Heart left ventricle (tissue), 16 donors: ENCODE results near the gene NOX5. TPM values are rescaled to one million over a fixed set of nuclear protein-coding genes. Genes with fewer than 3 reads are reported as not detected.

ENCODE experiments used
- ATAC-seq, 4 donors: fragments of 200-7000 bp; cut with Tn5 transposase; one replicate each; pipeline ENCODE4 v1.9.1; 2020 to 2022; ENCODE audit warnings: moderate library complexity in 4 of 4, mild to moderate bottlenecking in 3 of 4, moderate number of reproducible peaks in 1 of 4
- DNase-seq, 5 donors: peaks; one replicate each; pipeline ENCODE4 v3.0.0-alpha.2; 2020
- H3K27ac ChIP-seq, 12 donors: fragments of 200-600 bp; sonication (generic) in 4 of 12; one replicate each; pipeline versions ENCODE4 v1.5.0 to v1.8.0; 2016 to 2022; ENCODE audit warnings: mild to moderate bottlenecking in 2 of 12
- H3K27me3 ChIP-seq, 9 donors: fragments of 200-600 bp; sonication (generic) in 2 of 9; one replicate each; pipeline versions ENCODE4 v1.5.1 to v1.8.0; 2016 to 2022; ENCODE audit warnings: mild to moderate bottlenecking in 3 of 9
- H3K36me3 ChIP-seq, 9 donors: fragments of 200-600 bp; sonication (generic) in 2 of 9; one replicate each; pipeline versions ENCODE4 v1.5.0 to v1.8.0; 2018 to 2022; ENCODE audit warnings: mild to moderate bottlenecking in 2 of 9
- H3K4me1 ChIP-seq, 12 donors: fragments of 200-600 bp; sonication (generic) in 4 of 12; one replicate each; pipeline versions ENCODE4 v1.5.0 to v1.8.0; 2016 to 2022; ENCODE audit warnings: mild to moderate bottlenecking in 3 of 12
- H3K4me3 ChIP-seq, 12 donors: fragments of 200-600 bp; sonication (generic) in 4 of 12; one replicate each; pipeline versions ENCODE4 v1.5.0 to v1.8.0; 2017 to 2022; ENCODE audit warnings: mild to moderate bottlenecking in 9 of 12, moderate library complexity in 4 of 12
- H3K9me3 ChIP-seq, 12 donors: fragments of 200-600 bp; sonication (generic) in 4 of 12; one replicate each; pipeline versions ENCODE4 v1.5.0 to v1.8.0; 2016 to 2022; ENCODE audit warnings: mild to moderate bottlenecking in 1 of 12
- POLR2A ChIP-seq, 2 donors: fragments of 450-650 bp; IDR thresholded peaks; one replicate each; pipeline ENCODE4 v1.6.1; 2017; ENCODE audit warnings: antibody characterized with exemption in 2 of 2, mild to moderate bottlenecking in 2 of 2, moderate library complexity in 2 of 2
- WGBS, 4 donors: extraction: QIAGEN DNeasy Blood & Tissue Kit in 2 of 4; methylation state at CpG; one replicate each; pipeline versions ENCODE4 v1.1.5 to v1.1.7; 2013 to 2018; 5-methylcytosine and 5-hydroxymethylcytosine counted together
- intact Hi-C, 10 donors: fragments of 100-400 bp; cut with DNase I; formaldehyde crosslinking; loops; one replicate each; pipeline versions ENCODE4 v1.11.1 to v1.14.2; 2022
- polyA plus RNA-seq, 2 donors: library from polyadenylated mRNA; stranded (reverse); fragments of 200-250 nt; gene quantifications; one replicate each; pipeline ENCODE4 v1.2.3, GENCODE V29; 2013
- total RNA-seq, 9 donors: library from RNA; depleted of rRNA in 2 of 9; stranded (reverse); fragments of >200 nt in 2 of 9; fragmentation: NEBNext Ultra II Directional in 3 of 9; extraction: Animal tissue kit (Norgen Biotek cat#: 25700) in 3 of 9; gene quantifications; one replicate each; pipeline versions ENCODE4 v1.1.0 to v1.2.4, GENCODE V29; 2016 to 2023
- TF ChIP-seq, protein P1 (sequence below), 12 donors: fragments of 200-600 bp; sonication (generic) in 4 of 12; IDR thresholded peaks; one replicate each; pipeline versions ENCODE4 v1.5.0 to v1.8.0; 2018 to 2022; ENCODE audit warnings: antibody characterized with exemption in 12 of 12, mild to moderate bottlenecking in 5 of 12
- donor health status: ischemic (EF 13 %, LVEDD 7.1; RV severe dilation, severe dysfunction).
- donor health status: healthy with polysubstance abuse.
- donor health status: DM: no; HTN: yes; CAD: no.
- donor health status: DM: no; HTN: no; CAD: no.
- donor health status: ischemic (EF 25% LVEDD 6.9; RV normal size, moderate dysfunction).
- donor health status: ischemic (EF 25% LVEDD 5.7; RV mildly dilated, moderate dysfunction).
- donor health status: healthy.
- donor health status: DM: yes; HTN: yes; CAD: no.
- donor health status: ischemic (EF 35%, LVEDD 5.7; RV mildly dilated, moderate dysfunction).
- donor health status: nonischemic (EF 11% LVEDD 7.7; RV severe dilation, severe dysfunction).
- donor health status: DM: yes; HTN: yes; CAD: no.
- donor health status: PGD.
- donor health status: ischemic (EF 29% LVEDD 5.4; RV normal size, mild dysfunction).
- donor health status: nonischemic (EF 23%, LVEDD 6.1; RV moderate dilation, normal function).

Gene NOX5
- total and polyA plus RNA-seq, 11 donors: 0.02 to 0.29 (median 0.04) TPM; not detected in 6

DNA sequence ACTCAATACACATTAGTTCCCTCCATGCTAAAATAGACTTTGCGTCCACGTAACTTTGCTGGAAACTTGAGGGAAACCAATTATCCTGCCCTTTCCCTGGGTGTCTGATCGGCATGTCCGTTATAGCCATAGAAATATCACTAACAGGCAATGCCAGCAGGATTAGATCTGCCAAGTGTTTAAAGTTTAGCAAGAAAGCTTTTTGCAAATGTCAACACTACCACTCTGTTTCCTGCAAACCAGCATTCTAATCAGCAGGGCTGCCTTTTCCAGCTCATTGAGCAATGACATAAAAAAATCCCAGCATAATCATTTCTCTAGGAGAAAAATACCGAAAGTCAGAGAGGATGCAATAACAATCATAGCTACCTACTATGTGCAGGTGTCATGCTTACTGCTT lies 60.9 kb downstream of the NOX5 start:
- TF ChIP-seq, protein P1, sequence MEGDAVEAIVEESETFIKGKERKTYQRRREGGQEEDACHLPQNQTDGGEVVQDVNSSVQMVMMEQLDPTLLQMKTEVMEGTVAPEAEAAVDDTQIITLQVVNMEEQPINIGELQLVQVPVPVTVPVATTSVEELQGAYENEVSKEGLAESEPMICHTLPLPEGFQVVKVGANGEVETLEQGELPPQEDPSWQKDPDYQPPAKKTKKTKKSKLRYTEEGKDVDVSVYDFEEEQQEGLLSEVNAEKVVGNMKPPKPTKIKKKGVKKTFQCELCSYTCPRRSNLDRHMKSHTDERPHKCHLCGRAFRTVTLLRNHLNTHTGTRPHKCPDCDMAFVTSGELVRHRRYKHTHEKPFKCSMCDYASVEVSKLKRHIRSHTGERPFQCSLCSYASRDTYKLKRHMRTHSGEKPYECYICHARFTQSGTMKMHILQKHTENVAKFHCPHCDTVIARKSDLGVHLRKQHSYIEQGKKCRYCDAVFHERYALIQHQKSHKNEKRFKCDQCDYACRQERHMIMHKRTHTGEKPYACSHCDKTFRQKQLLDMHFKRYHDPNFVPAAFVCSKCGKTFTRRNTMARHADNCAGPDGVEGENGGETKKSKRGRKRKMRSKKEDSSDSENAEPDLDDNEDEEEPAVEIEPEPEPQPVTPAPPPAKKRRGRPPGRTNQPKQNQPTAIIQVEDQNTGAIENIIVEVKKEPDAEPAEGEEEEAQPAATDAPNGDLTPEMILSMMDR (IDR thresholded peaks at IDR 0.05): no peak
- TF ChIP-seq POLR2A (IDR thresholded peaks at IDR 0.05): no peak
- no peak for DNase-seq
- Histone ChIP-seq H3K9me3 (peaks cover 0 to 3% (median 0%) of the 10 kb centered on the region in 12 donors), H3K4me1 (peaks cover 0 to 24% (median 8%) of the 10 kb centered on the region in 12 donors), H3K4me3 (no peak overlapping the region), H3K27ac (no peak overlapping the region), H3K36me3 (no peaks in the 10 kb centered on the region), H3K27me3 (peaks cover 0 to 12% (median 0%) of the 10 kb centered on the region in 9 donors)
- WGBS, 4 donors: 71 to 93% (median 79%) methylated on average over 5 of the region's 5 CpGs
- ATAC-seq: no peak
- intact Hi-C loops: loop anchor here in 1 of 10 donors (5.0 kb wide), 1 partner anchor 147 kb away; no protein-coding TSS in a partner anchor

DNA sequence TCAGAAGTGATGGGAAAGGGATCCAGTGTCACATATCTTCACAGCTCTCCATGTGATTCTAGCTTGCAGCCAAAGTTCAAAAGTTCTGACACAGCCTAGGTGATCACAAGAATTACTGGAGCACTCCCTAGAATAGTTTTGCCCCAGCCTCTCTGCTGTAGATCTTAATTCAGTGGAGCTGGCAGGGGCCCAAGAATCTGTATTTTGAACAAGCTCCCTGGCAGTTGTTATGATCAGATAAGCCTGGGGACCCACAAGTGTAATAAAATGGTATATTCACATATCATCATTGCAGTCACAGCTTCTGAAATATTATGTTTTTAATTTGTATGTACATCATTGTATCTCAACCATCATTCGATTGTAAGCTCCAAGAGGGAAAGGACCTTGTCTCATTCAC lies 62.3 kb downstream of the NOX5 start:
- intact Hi-C loops: loop anchor here in 1 of 10 donors (5.0 kb wide), 1 partner anchor 146 kb away; no protein-coding TSS in a partner anchor
- Histone ChIP-seq H3K27ac (no peak overlapping the region), H3K4me1 (peaks cover 0 to 37% (median 18%) of the 10 kb centered on the region in 12 donors), H3K27me3 (peaks cover 0 to 12% (median 0%) of the 10 kb centered on the region in 9 donors), H3K9me3 (peaks cover 0 to 3% (median 0%) of the 10 kb centered on the region in 12 donors), H3K4me3 (no peak overlapping the region), H3K36me3 (no peaks in the 10 kb centered on the region)
- ATAC-seq (no peak), DNase-seq (no peak)
- WGBS, 4 donors: 94 to 98% (median 95%) methylated on average over 1 of the region's 1 CpG
- TF ChIP-seq POLR2A (IDR thresholded peaks at IDR 0.05): no peak
- TF ChIP-seq, protein P1 (IDR thresholded peaks at IDR 0.05): no peak

DNA sequence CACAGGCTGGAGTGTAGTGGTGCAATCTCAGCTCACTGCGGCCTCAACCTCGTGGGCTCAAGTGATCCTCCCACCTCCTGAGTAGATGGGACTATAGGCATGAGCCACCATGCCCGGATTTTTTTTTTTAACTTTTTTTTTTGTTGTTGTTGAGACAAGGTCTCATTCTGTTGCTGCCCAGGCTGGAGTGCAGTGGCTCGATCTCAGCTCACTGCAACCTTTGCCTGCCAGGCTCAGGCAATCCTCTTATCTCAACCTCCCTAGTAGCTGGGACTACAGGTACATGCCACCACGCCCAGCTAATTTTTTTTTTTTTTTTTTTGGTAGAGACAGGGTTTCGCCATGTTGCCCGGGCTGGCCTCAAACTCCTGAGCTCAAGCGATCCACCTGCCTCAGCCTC lies 64.1 kb downstream of the NOX5 start:
- Histone ChIP-seq H3K27ac (no peak overlapping the region), H3K4me1 (peaks cover 0 to 54% (median 37%) of the 10 kb centered on the region in 12 donors), H3K9me3 (no peaks in the 10 kb centered on the region), H3K36me3 (no peaks in the 10 kb centered on the region), H3K4me3 (no peak overlapping the region), H3K27me3 (peaks cover 0 to 9% (median 0%) of the 10 kb centered on the region in 9 donors)
- no peak for DNase-seq
- WGBS, 4 donors: 94 to 97% (median 96%) methylated on average over 8 of the region's 8 CpGs
- TF ChIP-seq, protein P1 (IDR thresholded peaks at IDR 0.05): no peak
- no peak for TF ChIP-seq POLR2A (IDR thresholded peaks at IDR 0.05)
- intact Hi-C loops: loop anchor here in 1 of 10 donors (5.0 kb wide), 1 partner anchor 144 kb away; no protein-coding TSS in a partner anchor
- ATAC-seq: no peak

DNA sequence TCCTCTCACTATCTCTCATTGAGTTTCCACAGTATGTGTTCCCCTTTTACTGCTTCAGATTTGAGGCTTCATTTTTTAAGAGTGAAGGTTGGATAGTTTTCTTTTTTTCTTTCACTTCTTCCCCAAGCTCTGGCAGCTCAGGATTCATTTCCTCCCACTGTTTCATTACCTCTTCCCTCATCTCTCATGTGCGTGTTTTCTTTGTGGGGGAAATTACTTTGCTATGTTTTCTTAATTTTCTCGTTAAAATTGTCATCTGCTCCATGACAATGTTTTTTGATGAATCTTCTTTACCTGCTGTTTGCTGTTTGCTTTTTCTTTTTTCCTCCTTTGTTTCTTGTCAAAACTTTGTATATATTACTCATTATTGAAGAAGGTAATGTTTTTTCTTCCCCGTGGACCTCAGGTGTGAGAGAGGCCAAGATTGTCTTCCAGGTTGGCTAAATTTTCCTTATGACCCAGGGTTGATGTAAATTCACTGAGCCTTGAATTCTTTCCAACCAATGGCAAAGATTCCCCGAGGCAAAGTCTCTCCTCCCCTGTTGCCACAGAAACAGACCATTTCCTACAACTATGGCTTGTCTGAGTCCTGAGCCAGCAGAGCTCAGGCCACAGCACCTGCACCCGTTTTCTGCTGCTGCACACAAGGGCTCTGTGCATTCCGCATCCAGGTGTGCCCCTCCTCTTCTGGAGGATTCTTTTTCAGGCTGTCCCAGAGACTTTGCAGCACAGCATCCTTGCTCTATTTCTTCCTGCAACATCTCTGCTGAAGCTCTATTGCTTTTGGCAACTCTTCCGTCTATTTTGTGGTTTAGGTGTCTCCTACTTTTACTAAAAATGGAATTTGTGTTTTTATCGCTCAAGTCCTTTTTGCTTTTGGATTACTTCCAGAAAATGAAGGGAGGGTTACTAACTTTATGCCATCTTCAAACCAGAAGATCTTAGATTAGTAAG lies 66.1 kb downstream of the NOX5 start:
- ATAC-seq: no peak
- peaks cover 0 to 45% (median 37%) of the 10 kb centered on the region in 12 donors for H3K4me1 ChIP-seq
- intact Hi-C loops: loop anchor here in 4 of 10 donors (5.0 kb wide), 1 partner anchor 82 kb away; the partner anchor contains the start of gene GLCE (in 4 of the 4)

More for the DNA sequence above, 66.1 kb downstream of the NOX5 start:
- H3K27ac ChIP-seq: peak overlapping the region; percentile 70 to 90 (median 83)
- H3K27me3 ChIP-seq: no peaks in the 10 kb centered on the region
- DNase-seq: no peak
- peak overlapping the region in 2 of 12 donors; percentile 2 to 22 for H3K4me3 ChIP-seq
- H3K9me3 ChIP-seq: no peaks in the 10 kb centered on the region
- H3K36me3 ChIP-seq: no peaks in the 10 kb centered on the region
- 48 to 61% (median 54%) methylated on average over 8 of the region's 8 CpGs for WGBS, 4 donors
- TF ChIP-seq POLR2A (IDR thresholded peaks at IDR 0.05): no peak
- TF ChIP-seq, protein P1 (IDR thresholded peaks at IDR 0.05): no peak
